ENCODE results near the gene HOXA3. TPM values are rescaled to one million over a fixed set of nuclear protein-coding genes. Genes with fewer than 3 reads are reported as not detected.

HOXA3 gene
- total and polyA plus RNA-seq, 10 of the 15 experiments (the other 5 are each of a cell fraction or from before 2014, with no cell fraction given): 0.05 TPM; not detected in 9

GRCh38 chr7:27165089-27165995, 13.0 kb upstream of the HOXA3 start, which contains the start of gene HOXA9:
Gene HOXA9, minus strand, starts transcription at chr7:27165537. Its CDS starts 80 bp downstream, at chr7:27165457.
- Histone ChIP-seq H3K9ac (ENCODE audit: control insufficient read depth, insufficient read depth, low read length) (no peak within 1 kb of the TSS), H3K4me1 (ENCODE audit: control insufficient read depth, insufficient read depth, low read length) (no peaks in the 10 kb centered on the region), H3K27ac (ENCODE audit: control insufficient read depth, insufficient read depth) (no peak within 1 kb of the TSS), H3K4me3 (no peak within 1 kb of the TSS), H3K36me3 (ENCODE audit: control insufficient read depth in 2 of 2, insufficient read depth in 2 of 2, low read length in 1 of 2) (no peaks in the 10 kb centered on the region; a peak in 1 of 4 replicates), H3K79me2 (ENCODE audit: control insufficient read depth, insufficient read depth, low read length) (no peaks in the 10 kb centered on the region), H3K4me2 (ENCODE audit: control insufficient read depth, insufficient read depth) (no peak within 1 kb of the TSS), H3K27me3 (replicated peaks in 1 of 2; ENCODE audit: control insufficient read depth in 2 of 2, insufficient read depth in 2 of 2, low read length in 1 of 2) (peaks cover 19 to 39% of the 10 kb centered on the region in 2 experiments), H3K9me3 (replicated peaks; ENCODE audit: control insufficient read depth, insufficient read depth, low read length) (peaks cover 2% of the 10 kb centered on the region; the same call in 1 of the 3 replicates), H4K20me1 (ENCODE audit: control insufficient read depth, insufficient read depth) (no peaks in the 10 kb centered on the region), H2AFZ (ENCODE audit: control insufficient read depth, low read depth, low read length) (no peak within 1 kb of the TSS)
- POLR2A ChIA-PET: no interaction called here
- DNase-seq (ENCODE audit: low read depth, low spot score) (no peak), FAIRE-seq (no peak), ATAC-seq (no peak)
- BruUV-seq (replicated peaks): no TSS peak
- SMC1A ChIA-PET (ENCODE audit: uncharacterized antibody, unreplicated experiment): no interaction called here
- TF ChIP-seq MTA2 (IDR thresholded peaks at IDR 0.05; ENCODE audit: low read depth) (no peak), CHD4 (IDR thresholded peaks at IDR 0.05) (no peak), USF2 (IDR thresholded peaks at IDR 0.05; ENCODE audit: borderline replicate concordance, low read depth, low read length) (no peak), TAF1 (IDR thresholded peaks at IDR 0.05; ENCODE audit: borderline replicate concordance, low read depth, low read length) (no peak), RAD51 (IDR thresholded peaks at IDR 0.05) (no peak), SP1 (IDR thresholded peaks at IDR 0.05; ENCODE audit: low read depth, low read length) (no peak), USF1 (IDR thresholded peaks at IDR 0.05; ENCODE audit: borderline replicate concordance, extremely low read length, insufficient read depth, low read depth, low read length) (peak; percentile 10), ETV6 (conservative IDR thresholded peaks at IDR 0.05 in 1 of 2, IDR thresholded peaks at IDR 0.05 in 1 of 2; ENCODE audit: borderline replicate concordance in 1 of 2, low read depth in 1 of 2) (no peak), RB1 (IDR thresholded peaks at IDR 0.05; ENCODE audit: borderline replicate concordance) (no peak), SUZ12 (IDR thresholded peaks at IDR 0.05; ENCODE audit: unreplicated experiment) (peak; percentile 10), CTCF (IDR thresholded peaks at IDR 0.05 in 2 of 3, conservative IDR thresholded peaks at IDR 0.05 in 1 of 3; ENCODE audit: control insufficient read depth in 2 of 3, extremely low read depth in 1 of 3, insufficient read depth in 1 of 3, low read depth in 3 of 3, low read length in 3 of 3) (no peak), MYC (IDR thresholded peaks at IDR 0.05; ENCODE audit: insufficient read depth, insufficient read length, insufficient replicate concordance, low read length, severe bottlenecking) (no peak), MLLT1 (IDR thresholded peaks at IDR 0.05) (no peak), IRF4 (IDR thresholded peaks at IDR 0.05; ENCODE audit: low read depth, low read length) (no peak), KAT2A (conservative IDR thresholded peaks at IDR 0.05; ENCODE audit: control insufficient read depth, low read depth, low read length) (no peak)
- CTCF ChIA-PET: interaction anchor here (1.0 kb wide), 1 partner anchor 16 kb away, joined by 4 read pairs; no protein-coding TSS in a partner anchor
- RAD21 ChIA-PET (ENCODE audit: unreplicated experiment): no interaction called here
- 50% methylated on average over 79 of the region's 82 CpGs for WGBS (ENCODE audit: insufficient coverage, insufficient replicate concordance, low lambda C conversion rate, missing lambda C conversion rate)
- intact Hi-C loops (cut with micrococcal nuclease; ENCODE audit: unreplicated experiment) (no loop called here), in situ Hi-C loops (cut with MboI) (loop anchor here (25.0 kb wide), 1 partner anchor 1078 kb away; no protein-coding TSS in a partner anchor)

All from GM12878 (cell line).